ENCODE data around the gene KIF19.
A peak's percentile ranks its signal among the peaks of the same experiment; 100 is the strongest.
"Not testable (repeated sequence)": the region's sequence is repeated elsewhere in the genome, so short reads cannot be mapped to it uniquely, and the experiment has no call there.

KIF19 gene

GRCh38 chr17:74325743-74326379, at the start of gene KIF19:
KIF19 (plus strand) TSS chr17:74326226; CDS start chr17:74326350, 124 bp downstream.
- peak; percentile 38 to 42 for DNase-seq (ENCODE audit: low read depth in 2 of 2)

- no peak for DNase-seq (ENCODE audit: low read depth in 2 of 2)
Observed at GRCh38 chr17:74276541-74277009, 49.5 kb upstream of the KIF19 start.

DNA sequence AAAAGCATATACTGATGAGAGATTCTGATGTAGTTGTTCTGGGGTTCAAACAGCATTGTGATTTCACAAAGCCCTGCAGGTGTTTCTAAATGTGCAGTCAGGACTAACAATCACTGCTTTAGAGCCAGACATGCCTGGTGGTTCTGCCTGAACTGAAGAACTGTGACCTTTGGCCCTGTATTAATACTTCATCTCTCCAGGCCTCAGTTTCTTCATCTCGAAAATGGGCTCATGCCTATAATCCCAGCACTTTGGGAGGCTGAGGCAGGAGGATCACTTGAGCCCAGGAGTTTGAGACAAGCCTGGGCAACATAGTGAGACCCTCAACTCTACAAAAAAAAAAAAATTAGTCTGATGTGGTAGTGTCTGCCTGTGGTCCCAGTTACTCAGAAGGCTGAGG, 48.1 kb upstream of the KIF19 start:
- DNase-seq (ENCODE audit: low read depth in 2 of 2) = no peak

- not testable (repeated sequence) for DNase-seq (ENCODE audit: low read depth in 2 of 2)
Observed at GRCh38 chr17:74279617-74280016, 46.4 kb upstream of the KIF19 start.

- peak; percentile 26 to 61 for DNase-seq (ENCODE audit: low read depth in 2 of 2)
Observed at GRCh38 chr17:74280093-74280513, 45.9 kb upstream of the KIF19 start.

- DNase-seq (ENCODE audit: low read depth in 2 of 2) = no peak
Observed at GRCh38 chr17:74281799-74282198, 44.2 kb upstream of the KIF19 start.

- not testable (repeated sequence) for DNase-seq (ENCODE audit: low read depth in 2 of 2)
Observed at GRCh38 chr17:74282274-74282586, 43.8 kb upstream of the KIF19 start.

GRCh38 chr17:74282587-74283370, 43.2 kb upstream of the KIF19 start:
- DNase-seq (ENCODE audit: low read depth in 2 of 2) = peak; percentile 47 to 72

DNA sequence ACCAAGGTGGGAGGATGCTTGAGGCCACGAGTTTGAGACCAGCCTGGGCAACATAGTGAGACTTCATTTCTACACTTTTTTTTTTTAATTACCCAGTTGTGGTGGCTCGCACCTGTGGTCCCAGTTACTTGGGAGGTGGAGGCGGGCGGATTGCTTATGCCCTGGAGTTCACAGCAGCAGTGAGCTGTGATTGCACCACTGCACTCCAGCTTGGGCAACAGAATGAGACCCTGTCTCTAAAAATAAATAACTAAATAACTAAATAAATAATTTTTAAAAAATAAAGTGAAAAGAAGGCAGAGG, 42.7 kb upstream of the KIF19 start:
- DNase-seq (ENCODE audit: low read depth in 2 of 2) = no peak

DNA sequence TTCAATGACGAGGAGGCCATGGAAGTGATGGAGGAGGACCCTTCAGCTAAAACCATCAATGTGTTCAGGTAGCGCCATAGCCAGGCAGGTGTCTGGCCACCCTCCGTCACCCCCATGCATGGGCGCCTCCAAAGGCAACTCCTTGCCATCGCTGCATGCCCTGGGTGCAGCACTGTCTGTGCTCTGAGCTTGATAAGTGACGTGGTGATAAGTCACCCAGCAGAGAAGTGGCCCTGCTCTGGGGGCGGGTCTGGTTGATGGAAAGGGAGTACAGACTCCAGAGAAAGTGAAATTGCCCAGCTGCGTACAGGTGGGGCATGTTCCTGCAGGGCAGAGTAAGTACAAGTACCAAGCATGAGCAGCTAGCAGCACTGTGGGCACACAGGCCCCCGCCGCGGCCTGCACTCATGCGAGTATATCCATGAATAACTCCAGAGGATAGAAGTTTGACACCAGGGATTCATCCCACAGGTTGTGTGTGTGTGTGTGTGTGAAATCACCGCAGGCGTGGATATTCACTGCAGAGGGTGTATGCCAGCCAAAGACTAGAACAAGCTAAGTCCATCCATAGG, 38.9 kb upstream of the KIF19 start:
- DNase-seq (ENCODE audit: low read depth in 2 of 2) = no peak

- DNase-seq (ENCODE audit: low read depth in 2 of 2) = peak in 1 of 2 donors; percentile 49
Observed at GRCh38 chr17:74288785-74289184, 37.2 kb upstream of the KIF19 start.

DNA sequence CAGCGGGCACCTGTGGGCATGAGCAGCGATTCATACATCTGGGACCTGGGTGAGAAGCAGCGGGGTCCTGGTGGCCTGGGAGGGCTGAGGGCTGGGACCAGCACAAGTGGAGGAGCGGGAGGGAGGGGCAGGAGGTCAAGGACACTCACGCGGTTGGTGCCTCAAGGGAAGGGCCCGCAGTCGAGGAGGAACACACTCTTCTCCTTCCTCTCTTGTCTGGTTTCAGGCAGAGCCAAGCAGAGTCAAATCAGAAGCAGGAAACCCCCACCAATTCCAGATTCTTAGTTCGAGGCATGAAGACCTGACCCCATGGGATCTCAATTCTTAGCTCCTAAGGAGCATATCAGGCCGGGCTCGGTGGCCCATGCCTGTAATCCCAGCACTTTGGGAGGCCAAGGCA, 36.3 kb upstream of the KIF19 start:
- DNase-seq (ENCODE audit: low read depth in 2 of 2) = no peak

DNA sequence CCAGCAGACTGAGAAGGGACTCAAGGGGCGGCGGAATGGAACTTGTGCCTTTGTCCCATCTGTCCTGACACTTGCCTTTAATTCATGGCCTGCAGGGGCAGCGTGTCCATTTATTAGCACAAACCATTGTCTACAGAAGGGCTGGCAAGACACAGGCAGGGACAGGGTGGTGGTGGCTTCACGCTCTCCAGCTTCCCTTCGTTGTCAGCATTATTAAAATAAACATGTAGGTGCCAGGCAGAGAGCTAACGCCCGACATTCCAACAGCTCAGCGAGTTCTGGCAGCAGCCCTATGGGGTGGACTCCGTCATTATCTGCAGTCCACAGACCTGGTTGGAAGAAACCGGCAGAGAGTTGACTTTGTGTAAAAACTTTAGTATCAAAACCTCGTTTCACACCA, 35.7 kb upstream of the KIF19 start:
- no peak for DNase-seq (ENCODE audit: low read depth in 2 of 2)

DNA sequence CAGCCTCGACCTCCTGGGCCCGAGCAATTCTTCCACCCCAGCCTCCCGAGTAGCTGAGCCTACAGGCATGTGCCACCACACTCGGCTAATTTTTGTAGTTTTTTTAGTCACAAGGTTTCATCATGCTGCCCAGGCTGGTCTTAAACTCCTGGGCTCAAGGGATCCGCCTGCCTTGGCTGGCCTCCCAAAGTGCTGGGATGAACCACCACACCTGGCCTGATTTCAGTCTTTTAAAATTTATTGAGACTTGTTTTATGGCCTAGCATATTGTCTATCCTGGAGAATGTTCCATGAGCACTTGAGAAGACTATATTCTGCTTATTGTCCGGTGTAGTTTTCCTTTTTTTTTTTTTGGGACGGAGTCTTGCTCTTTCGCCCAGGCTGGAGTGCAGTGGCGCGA, 33.5 kb upstream of the KIF19 start:
- DNase-seq (ENCODE audit: low read depth in 2 of 2) = no peak

GRCh38 chr17:74295625-74296547, 30.1 kb upstream of the KIF19 start:
- no peak for DNase-seq (ENCODE audit: low read depth in 2 of 2)

DNA sequence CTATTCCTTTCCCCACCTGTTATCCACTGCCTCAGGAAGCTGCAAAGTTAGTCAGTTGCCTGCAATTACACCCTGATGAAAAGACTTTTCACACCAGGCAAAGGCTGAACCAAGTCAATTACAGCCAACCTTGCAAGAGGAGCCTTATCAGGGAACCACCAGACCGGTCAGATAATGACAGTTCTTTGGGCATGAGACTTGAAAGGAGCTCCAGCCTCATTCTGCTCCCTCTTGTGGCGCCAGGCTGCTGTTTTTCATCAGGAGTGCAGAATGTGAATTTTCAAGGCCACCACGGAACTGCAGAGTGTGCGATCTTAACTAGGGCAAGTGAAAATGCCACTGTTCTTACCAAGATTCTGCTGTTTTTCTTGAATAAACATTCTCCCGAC, 29.5 kb upstream of the KIF19 start:
- DNase-seq (ENCODE audit: low read depth in 2 of 2) = peak in 1 of 2 donors; percentile 45

GRCh38 chr17:74297941-74298340, 28.1 kb upstream of the KIF19 start:
- DNase-seq (ENCODE audit: low read depth in 2 of 2) = peak; percentile 39 to 61

GRCh38 chr17:74298778-74299177, 27.2 kb upstream of the KIF19 start:
- no peak for DNase-seq (ENCODE audit: low read depth in 2 of 2)

DNA sequence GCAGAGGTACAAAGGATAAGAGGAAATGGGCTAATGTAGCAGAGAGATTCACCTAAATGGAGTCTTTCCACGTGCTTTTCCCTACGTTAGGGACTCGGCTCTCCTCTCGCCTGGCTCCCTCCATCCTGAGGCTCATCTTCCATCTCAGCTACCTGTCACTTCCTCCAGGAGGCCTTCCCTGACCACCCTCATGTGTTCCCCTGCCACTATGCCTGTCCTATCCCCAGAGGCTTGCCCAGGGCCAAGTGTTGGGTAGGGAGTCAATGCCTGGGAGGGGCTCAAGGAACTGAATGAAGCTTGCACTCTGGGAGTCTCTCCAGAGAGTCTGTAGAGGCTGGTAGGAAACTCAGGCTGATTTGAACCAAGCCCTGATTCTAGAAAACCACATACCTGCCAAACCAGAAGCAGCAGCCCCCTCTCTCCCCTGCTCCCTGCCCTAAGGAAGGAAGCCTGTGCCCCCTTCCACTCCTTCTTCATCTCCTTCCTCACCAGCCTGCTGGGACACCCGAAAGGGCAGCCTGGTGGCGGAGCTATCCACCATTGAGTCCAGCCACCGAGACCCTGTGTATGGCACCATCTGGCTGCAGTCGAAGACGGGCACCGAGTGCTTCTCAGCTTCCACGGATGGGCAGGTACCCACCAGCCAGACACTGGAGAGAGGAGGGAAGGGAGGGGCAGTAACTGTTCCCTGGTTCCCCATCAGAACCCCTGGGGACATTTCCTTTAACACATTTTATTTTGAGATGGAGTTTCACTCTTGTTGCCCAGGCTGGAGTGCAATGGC, 26.6 kb upstream of the KIF19 start:
- DNase-seq (ENCODE audit: low read depth in 2 of 2) = no peak

- DNase-seq (ENCODE audit: low read depth in 2 of 2) = no peak
Observed at GRCh38 chr17:74303305-74303704, 22.7 kb upstream of the KIF19 start.

- DNase-seq (ENCODE audit: low read depth in 2 of 2) = no peak
Observed at GRCh38 chr17:74304184-74304583, 21.8 kb upstream of the KIF19 start.

Measured in stimulated activated CD4-positive, alpha-beta T cell treated with anti-CD3 and anti-CD28 coated beads, Interleukin-4, amount 100 ng/mL, for 48 hours (primary cell).